ENCODE measurements around the gene MARCHF9.
A peak's percentile ranks its signal among the peaks of the same experiment; 100 is the strongest.
"Not testable (repeated sequence)": the region's sequence is repeated elsewhere in the genome, so short reads cannot be mapped to it uniquely, and the experiment has no call there.

Gene MARCHF9

GRCh38 chr12:57769594-57769993 is 14.7 kb downstream of the MARCHF9 start:
- DNase-seq (ENCODE audit: low read depth in 1 of 2, low spot score in 1 of 2), result no peak

- DNase-seq (ENCODE audit: low read depth in 1 of 2, low spot score in 1 of 2), result no peak
These were observed 15.8 kb downstream of the MARCHF9 start for GRCh38 chr12:57770734-57771133.

- DNase-seq (ENCODE audit: low read depth in 1 of 2, low spot score in 1 of 2), result peak; percentile 87 to 92
These were observed 16.5 kb downstream of the MARCHF9 start for GRCh38 chr12:57771236-57771872.

- DNase-seq (ENCODE audit: low read depth in 1 of 2, low spot score in 1 of 2), result peak; percentile 90 to 93
These were observed 17.0 kb downstream of the MARCHF9 start, which contains the start of gene METTL1 for GRCh38 chr12:57771873-57772428. Gene METTL1, minus strand, starts transcription at chr12:57772105. Its CDS starts 22 bp downstream, at chr12:57772083.

GRCh38 chr12:57772429-57773322 is 17.8 kb downstream of the MARCHF9 start, which contains the start of gene EEF1AKMT3:
Gene EEF1AKMT3, plus strand, starts transcription at chr12:57772614. Its CDS starts 111 bp downstream, at chr12:57772725.
- DNase-seq (ENCODE audit: low read depth in 1 of 2, low spot score in 1 of 2), result no peak

- not testable (repeated sequence) for DNase-seq (ENCODE audit: low read depth in 1 of 2, low spot score in 1 of 2)
These were observed 19.7 kb downstream of the MARCHF9 start for GRCh38 chr12:57774634-57775033.

- no peak for DNase-seq (ENCODE audit: low read depth in 1 of 2, low spot score in 1 of 2)
These were observed 20.1 kb downstream of the MARCHF9 start for GRCh38 chr12:57775044-57775443.

GRCh38 chr12:57775563-57776246 is 20.8 kb downstream of the MARCHF9 start:
- DNase-seq (ENCODE audit: low read depth in 1 of 2, low spot score in 1 of 2), result no peak

- DNase-seq (ENCODE audit: low read depth in 1 of 2, low spot score in 1 of 2), result no peak
These were observed 21.3 kb downstream of the MARCHF9 start for GRCh38 chr12:57776247-57776587.

GRCh38 chr12:57777367-57777766 is 22.5 kb downstream of the MARCHF9 start:
- no peak for DNase-seq (ENCODE audit: low read depth in 1 of 2, low spot score in 1 of 2)

- DNase-seq (ENCODE audit: low read depth in 1 of 2, low spot score in 1 of 2), result no peak
These were observed 23.0 kb downstream of the MARCHF9 start for GRCh38 chr12:57777911-57778310.

- no peak for DNase-seq (ENCODE audit: low read depth in 1 of 2, low spot score in 1 of 2)
These were observed 24.8 kb downstream of the MARCHF9 start for GRCh38 chr12:57779736-57780135.

- DNase-seq (ENCODE audit: low read depth in 1 of 2, low spot score in 1 of 2), result no peak
These were observed 25.5 kb downstream of the MARCHF9 start for GRCh38 chr12:57780284-57780897.

- no peak for DNase-seq (ENCODE audit: low read depth in 1 of 2, low spot score in 1 of 2)
These were observed 26.3 kb downstream of the MARCHF9 start for GRCh38 chr12:57781244-57781643.

- no peak for DNase-seq (ENCODE audit: low read depth in 1 of 2, low spot score in 1 of 2)
These were observed 26.9 kb downstream of the MARCHF9 start for GRCh38 chr12:57781801-57782200.

- no peak for DNase-seq (ENCODE audit: low read depth in 1 of 2, low spot score in 1 of 2)
These were observed 27.3 kb downstream of the MARCHF9 start for GRCh38 chr12:57782243-57782607.

GRCh38 chr12:57782608-57783465 is 27.9 kb downstream of the MARCHF9 start, which contains the start of gene TSFM:
Gene TSFM, plus strand, starts transcription at chr12:57782787. Its CDS starts 15 bp downstream, at chr12:57782802.
- DNase-seq (ENCODE audit: low read depth in 1 of 2, low spot score in 1 of 2), result peak; percentile 94 to 97

GRCh38 chr12:57783466-57783801 is 28.5 kb downstream of the MARCHF9 start:
- no peak for DNase-seq (ENCODE audit: low read depth in 1 of 2, low spot score in 1 of 2)

- no peak for DNase-seq (ENCODE audit: low read depth in 1 of 2, low spot score in 1 of 2)
These were observed 29.0 kb downstream of the MARCHF9 start for GRCh38 chr12:57783861-57784260.

GRCh38 chr12:57793920-57794319 is 39.0 kb downstream of the MARCHF9 start:
- DNase-seq (ENCODE audit: low read depth in 1 of 2, low spot score in 1 of 2), result no peak
